T-cell (primary cell): Measurements from ENCODE around the gene PHKG2. TPM values are rescaled to one million over a fixed set of nuclear protein-coding genes. Genes with fewer than 3 reads are reported as not detected.

Source experiments
- ATAC-seq, 4 experiments: fragments of 200-7000 bp in 3 of 4; fragments of 150-1000 bp in 1 of 4; cut with Tn5 transposase; replicated peaks in 1 of 4; 1 replicate in 3 of 4; 2 replicates in 1 of 4; pipeline ENCODE4 v1.10.0; 2021; ENCODE audit warnings: moderate library complexity in 3 of 4, mild to moderate bottlenecking in 2 of 4, moderate number of reproducible peaks in 1 of 4
- CTCF ChIA-PET, 2 donors: fragments of 300-600 bp; sonication (Branson Sonifier 250); formaldehyde crosslinking; loops; one replicate each; lab custom pipeline; 2022; ENCODE audit warnings: antibody characterized with exemption in 2 of 2; lab: Charles Lee
- POLR2A ChIA-PET, 2 donors: fragments of 300-600 bp; sonication (Branson Sonifier 250); formaldehyde crosslinking; loops; one replicate each; lab custom pipeline; 2022; ENCODE audit warnings: antibody characterized with exemption in 2 of 2; lab: Charles Lee
- DNase-seq, 35 experiments: peaks; one replicate each; pipeline versions ENCODE4 v3.0.0 to v3.0.0-alpha.2; 2013 to 2023
- H3K27ac ChIP-seq: one replicate; pipeline ENCODE4 v1.5.1; 2013; ENCODE audit warnings: low read length
- H3K27me3 ChIP-seq, 2 experiments: replicated peaks in 1 of 2; 1 replicate in 1 of 2; 2 replicates in 1 of 2; pipeline versions ENCODE4 v1.6.1 to v1.7.0; 2013; ENCODE audit warnings: low read length in 1 of 2, mixed read lengths in 1 of 2; ENCODE audit not compliant: control insufficient read depth in 2 of 2, insufficient read depth in 2 of 2; ENCODE audit errors: extremely low read depth in 1 of 2
- H3K36me3 ChIP-seq, 2 donors: 1 replicate in 1 of 2; 2 replicates in 1 of 2; pipeline versions ENCODE4 v1.6.1 to v1.7.0; 2013; ENCODE audit warnings: low read length in 1 of 2; ENCODE audit not compliant: control insufficient read depth in 2 of 2, insufficient read depth in 1 of 2; ENCODE audit errors: extremely low read depth in 1 of 2
- H3K4me1 ChIP-seq, 2 experiments: 1 replicate in 1 of 2; 2 replicates in 1 of 2; pipeline versions ENCODE4 v1.6.1 to v1.7.0; 2013; ENCODE audit warnings: low read length in 2 of 2, mixed read lengths in 1 of 2; ENCODE audit not compliant: insufficient read depth in 2 of 2, control insufficient read depth in 1 of 2; ENCODE audit errors: extremely low read depth in 1 of 2
- H3K4me3 ChIP-seq, 2 donors: 1 replicate in 1 of 2; 2 replicates in 1 of 2; pipeline versions ENCODE4 v1.5.1 to v1.7.0; 2013; ENCODE audit warnings: mild to moderate bottlenecking in 2 of 2, low read length in 1 of 2, moderate library complexity in 1 of 2; ENCODE audit not compliant: control insufficient read depth in 1 of 2; ENCODE audit errors: extremely low read depth in 1 of 2
- H3K9me3 ChIP-seq: 2 replicates; pipeline ENCODE4 v1.7.0; 2013
- H3K27ac Mint-ChIP-seq, 2 donors: one replicate each; pipeline ENCODE4 v1.8.0; 2020 to 2021; ENCODE audit warnings: mild to moderate bottlenecking in 2 of 2, mixed read lengths in 2 of 2
- H3K27me3 Mint-ChIP-seq, 2 donors: one replicate each; pipeline ENCODE4 v1.8.0; 2021 to 2022; ENCODE audit warnings: mixed read lengths in 2 of 2
- H3K36me3 Mint-ChIP-seq: one replicate; pipeline ENCODE4 v1.8.0; 2021; ENCODE audit warnings: mixed read lengths
- H3K4me1 Mint-ChIP-seq, 3 donors: one replicate each; pipeline ENCODE4 v1.8.0; 2020 to 2022; ENCODE audit warnings: mixed read lengths in 3 of 3, mild to moderate bottlenecking in 1 of 3
- H3K4me3 Mint-ChIP-seq, 3 donors: one replicate each; pipeline ENCODE4 v1.8.0; 2020 to 2022; ENCODE audit warnings: mild to moderate bottlenecking in 3 of 3, mixed read lengths in 3 of 3, moderate library complexity in 3 of 3
- H3K9me3 Mint-ChIP-seq, 3 donors: one replicate each; pipeline ENCODE4 v1.8.0; 2020 to 2022; ENCODE audit warnings: mixed read lengths in 3 of 3
- WGBS: methylation state at CpG from one replicate; pipeline ENCODE4 v1.1.5; 2013; ENCODE audit warnings: missing lambda C conversion rate; ENCODE audit not compliant: insufficient coverage; 5-methylcytosine and 5-hydroxymethylcytosine counted together
- total RNA-seq, 35 experiments: library from RNA in 6 of 35; stranded (reverse) in 6 of 35; fragments of 120-200 nt in 1 of 35; gene quantifications; one replicate each; pipeline versions ENCODE4 v1.2.1 to v1.2.4 and lab custom pipeline; 2013 to 2026

Gene PHKG2
- total RNA-seq, 5 donors from 2014 or later (not counting 1 experiment from before 2014, with no cell fraction given) = 36.4 to 57.8 (median 48.9) TPM

- POLR2A ChIA-PET = interaction anchor here in 1 of 2 donors (0.5 to 0.6 kb wide), 3 partner anchors 26 to 305 kb away, joined by 3 to 6 read pairs (median 6); no protein-coding TSS in a partner anchor
- WGBS = 91% methylated on average over 10 of the region's 15 CpGs
- H3K27me3 Mint-ChIP-seq = no peaks in the 10 kb centered on the region
- H3K27ac Mint-ChIP-seq = peak overlapping the region; percentile 89 to 90
- CTCF ChIA-PET = no interaction called here
- ATAC-seq = no peak
- H3K36me3 ChIP-seq = peaks cover 6 to 50% of the 10 kb centered on the region in 2 donors
- peaks cover 28 to 43% (median 37%) of the 10 kb centered on the region in 3 donors for H3K4me1 Mint-ChIP-seq
- H3K9me3 Mint-ChIP-seq = no peaks in the 10 kb centered on the region
- H3K4me3 Mint-ChIP-seq = peak overlapping the region; percentile 93 to 96 (median 96)
- peak overlapping the region; percentile 84 to 85 for H3K4me3 ChIP-seq
- H3K27ac ChIP-seq = peak overlapping the region; percentile 70
- no peaks in the 10 kb centered on the region for H3K9me3 ChIP-seq
- no peaks in the 10 kb centered on the region for H3K27me3 ChIP-seq
- H3K4me1 ChIP-seq = peaks cover 10 to 58% of the 10 kb centered on the region in 2 experiments
- H3K36me3 Mint-ChIP-seq = peaks cover 25% of the 10 kb centered on the region
- DNase-seq = no peak
Observed at GRCh38 chr16:30762991-30763725, 14.9 kb downstream of the PHKG2 start.

GRCh38 chr16:30764086-30764485 lies 15.9 kb downstream of the PHKG2 start:
- CTCF ChIA-PET = no interaction called here
- H3K27ac Mint-ChIP-seq = peak overlapping the region in 1 of 2 donors; percentile 4
- H3K4me1 ChIP-seq = peaks cover 10 to 67% of the 10 kb centered on the region in 2 experiments

GRCh38 chr16:30764816-30765465 lies 16.7 kb downstream of the PHKG2 start:
- Histone ChIP-seq H3K4me3 (no peak overlapping the region), H3K27ac (no peak overlapping the region), H3K27me3 (no peaks in the 10 kb centered on the region), H3K36me3 (peaks cover 16 to 68% of the 10 kb centered on the region in 2 donors), H3K4me1 (peaks cover 10 to 67% of the 10 kb centered on the region in 2 experiments), H3K9me3 (no peaks in the 10 kb centered on the region)
- Mint-ChIP-seq H3K4me3 (no peak overlapping the region), H3K9me3 (no peaks in the 10 kb centered on the region), H3K4me1 (peaks cover 28 to 43% (median 37%) of the 10 kb centered on the region in 3 donors), H3K36me3 (peaks cover 34% of the 10 kb centered on the region), H3K27me3 (no peaks in the 10 kb centered on the region), H3K27ac (no peak overlapping the region)
- DNase-seq (no peak), ATAC-seq (no peak)
- ChIA-PET CTCF (no interaction called here), POLR2A (interaction anchor here (0.5 kb wide), 2 partner anchors 46 to 213 kb away, joined by 3 to 6 read pairs; no protein-coding TSS in a partner anchor)
- 95% methylated on average over 8 of the region's 12 CpGs for WGBS

More at GRCh38 chr16:30764086-30764485, 15.9 kb downstream of the PHKG2 start:
- peak overlapping the region; percentile 93 to 96 (median 96) for H3K4me3 Mint-ChIP-seq
- ATAC-seq (no peak), DNase-seq (no peak)
- H3K27me3 Mint-ChIP-seq = no peaks in the 10 kb centered on the region
- POLR2A ChIA-PET = no interaction called here
- H3K9me3 Mint-ChIP-seq = no peaks in the 10 kb centered on the region
- no peaks in the 10 kb centered on the region for H3K27me3 ChIP-seq
- H3K9me3 ChIP-seq = no peaks in the 10 kb centered on the region
- peaks cover 28 to 43% (median 37%) of the 10 kb centered on the region in 3 donors for H3K4me1 Mint-ChIP-seq
- H3K27ac ChIP-seq = no peak overlapping the region
- 97% methylated on average over 10 of the region's 11 CpGs for WGBS
- peaks cover 32% of the 10 kb centered on the region for H3K36me3 Mint-ChIP-seq
- H3K4me3 ChIP-seq = no peak overlapping the region
- H3K36me3 ChIP-seq = peaks cover 13 to 60% of the 10 kb centered on the region in 2 donors

GRCh38 chr16:30766206-30766932 lies 18.1 kb downstream of the PHKG2 start:
- POLR2A ChIA-PET = interaction anchor here in 1 of 2 donors (0.5 kb wide), 1 partner anchor 13 kb away, joined by 3 read pairs; no protein-coding TSS in a partner anchor
- H3K27ac Mint-ChIP-seq = no peak overlapping the region

GRCh38 chr16:30766933-30767284 lies 18.7 kb downstream of the PHKG2 start:
- H3K4me3 Mint-ChIP-seq = no peak overlapping the region
- peaks cover 17 to 31% (median 24%) of the 10 kb centered on the region in 3 donors for H3K4me1 Mint-ChIP-seq
- no peak for ATAC-seq
- CTCF ChIA-PET = interaction anchor here in 1 of 2 donors (0.7 kb wide), 1 partner anchor 47 kb away, joined by 3 read pairs; no protein-coding TSS in a partner anchor
- no peaks in the 10 kb centered on the region for H3K27me3 ChIP-seq
- H3K9me3 Mint-ChIP-seq = no peaks in the 10 kb centered on the region
- no peaks in the 10 kb centered on the region for H3K27me3 Mint-ChIP-seq
- no peak for DNase-seq
- H3K9me3 ChIP-seq = no peaks in the 10 kb centered on the region
- peaks cover 10 to 56% of the 10 kb centered on the region in 2 experiments for H3K4me1 ChIP-seq
- no peak overlapping the region for H3K27ac Mint-ChIP-seq
- H3K27ac ChIP-seq = peak overlapping the region; percentile 35
- peaks cover 16 to 85% of the 10 kb centered on the region in 2 donors for H3K36me3 ChIP-seq
- no peak overlapping the region for H3K4me3 ChIP-seq
- POLR2A ChIA-PET = interaction anchor here in 1 of 2 donors (0.5 kb wide), 1 partner anchor 13 kb away, joined by 3 read pairs; no protein-coding TSS in a partner anchor
- peaks cover 38% of the 10 kb centered on the region for H3K36me3 Mint-ChIP-seq
- WGBS = 88% methylated on average over 4 of the region's 4 CpGs

More at GRCh38 chr16:30766206-30766932, 18.1 kb downstream of the PHKG2 start:
- Histone ChIP-seq H3K4me3 (no peak overlapping the region), H3K4me1 (peaks cover 10 to 55% of the 10 kb centered on the region in 2 experiments), H3K27me3 (no peaks in the 10 kb centered on the region), H3K9me3 (no peaks in the 10 kb centered on the region), H3K27ac (no peak overlapping the region), H3K36me3 (peaks cover 16 to 79% of the 10 kb centered on the region in 2 donors)
- Mint-ChIP-seq H3K4me3 (no peak overlapping the region), H3K36me3 (peaks cover 38% of the 10 kb centered on the region), H3K27me3 (no peaks in the 10 kb centered on the region), H3K9me3 (no peaks in the 10 kb centered on the region), H3K4me1 (peaks cover 19 to 33% (median 25%) of the 10 kb centered on the region in 3 donors)
- DNase-seq (no peak), ATAC-seq (no peak)
- CTCF ChIA-PET = no interaction called here
- 98% methylated on average over 24 of the region's 29 CpGs for WGBS
